Osteocyte (in vitro differentiated cells): Measurements from ENCODE around the gene TRIM9. TPM values are rescaled to one million over a fixed set of nuclear protein-coding genes. Genes with fewer than 3 reads are reported as not detected.

ENCODE experiments used
- DNase-seq: peaks from one replicate; pipeline ENCODE4 v3.0.0; 2021; ENCODE audit warnings: mixed read lengths; ENCODE audit not compliant: unreplicated experiment; ENCODE audit errors: extremely low spot score
- H3K27ac Mint-ChIP-seq: one replicate; pipeline ENCODE4 v1.8.0; 2021; ENCODE audit warnings: mild to moderate bottlenecking, mixed read lengths; ENCODE audit not compliant: unreplicated experiment
- H3K27me3 Mint-ChIP-seq: one replicate; pipeline ENCODE4 v1.8.0; 2021; ENCODE audit warnings: mixed read lengths; ENCODE audit not compliant: unreplicated experiment
- H3K36me3 Mint-ChIP-seq: one replicate; pipeline ENCODE4 v1.8.0; 2021; ENCODE audit warnings: mixed read lengths; ENCODE audit not compliant: unreplicated experiment
- H3K4me1 Mint-ChIP-seq: one replicate; pipeline ENCODE4 v1.8.0; 2021; ENCODE audit warnings: mixed read lengths; ENCODE audit not compliant: unreplicated experiment
- H3K4me3 Mint-ChIP-seq: one replicate; pipeline ENCODE4 v1.8.0; 2021; ENCODE audit warnings: mild to moderate bottlenecking, moderate library complexity, mixed read lengths; ENCODE audit not compliant: unreplicated experiment
- H3K9me3 Mint-ChIP-seq: one replicate; pipeline ENCODE4 v1.8.0; 2021; ENCODE audit warnings: mixed read lengths; ENCODE audit not compliant: unreplicated experiment
- total RNA-seq: library from RNA; stranded (reverse); gene quantifications from 2 replicates; pipeline ENCODE4 v1.2.1, GENCODE V29; 2021
- TF ChIP-seq, protein P1 (sequence below): fragments of 200-600 bp; sonication (generic); IDR thresholded peaks from 2 replicates; pipeline ENCODE4 v1.5.0; 2021; ENCODE audit warnings: antibody characterized with exemption, mild to moderate bottlenecking, moderate library complexity

TRIM9 gene
- total RNA-seq, 1 donor from 2014 or later, result 4.8 TPM

DNA sequence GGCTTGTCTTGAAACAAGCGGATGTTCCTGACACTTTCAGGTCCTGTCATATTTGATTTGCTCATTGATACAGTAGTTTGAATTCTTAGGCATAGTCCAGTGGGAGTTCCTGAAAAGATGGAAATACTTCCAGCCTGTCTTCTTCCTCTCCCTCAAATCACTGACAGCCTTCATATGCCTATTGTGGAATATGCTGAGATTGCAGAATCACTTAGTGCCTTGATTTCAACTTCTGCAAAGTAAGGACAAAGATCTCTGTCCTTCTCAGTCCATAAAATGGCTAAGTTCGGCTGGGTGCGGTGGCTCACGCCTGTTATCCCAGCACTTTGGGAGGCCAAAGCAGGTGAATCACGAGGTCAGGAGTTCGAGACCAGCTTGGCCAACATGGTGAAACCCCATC lies 143.9 kb downstream of the TRIM9 start:
- no peaks in the 10 kb centered on the region for H3K9me3 Mint-ChIP-seq
- H3K27me3 Mint-ChIP-seq, result no peaks in the 10 kb centered on the region
- peaks cover 28% of the 10 kb centered on the region for H3K4me1 Mint-ChIP-seq
- no peak overlapping the region for H3K4me3 Mint-ChIP-seq
- no peak for DNase-seq
- H3K36me3 Mint-ChIP-seq, result no peaks in the 10 kb centered on the region
- no peak overlapping the region for H3K27ac Mint-ChIP-seq
- TF ChIP-seq, protein P1, sequence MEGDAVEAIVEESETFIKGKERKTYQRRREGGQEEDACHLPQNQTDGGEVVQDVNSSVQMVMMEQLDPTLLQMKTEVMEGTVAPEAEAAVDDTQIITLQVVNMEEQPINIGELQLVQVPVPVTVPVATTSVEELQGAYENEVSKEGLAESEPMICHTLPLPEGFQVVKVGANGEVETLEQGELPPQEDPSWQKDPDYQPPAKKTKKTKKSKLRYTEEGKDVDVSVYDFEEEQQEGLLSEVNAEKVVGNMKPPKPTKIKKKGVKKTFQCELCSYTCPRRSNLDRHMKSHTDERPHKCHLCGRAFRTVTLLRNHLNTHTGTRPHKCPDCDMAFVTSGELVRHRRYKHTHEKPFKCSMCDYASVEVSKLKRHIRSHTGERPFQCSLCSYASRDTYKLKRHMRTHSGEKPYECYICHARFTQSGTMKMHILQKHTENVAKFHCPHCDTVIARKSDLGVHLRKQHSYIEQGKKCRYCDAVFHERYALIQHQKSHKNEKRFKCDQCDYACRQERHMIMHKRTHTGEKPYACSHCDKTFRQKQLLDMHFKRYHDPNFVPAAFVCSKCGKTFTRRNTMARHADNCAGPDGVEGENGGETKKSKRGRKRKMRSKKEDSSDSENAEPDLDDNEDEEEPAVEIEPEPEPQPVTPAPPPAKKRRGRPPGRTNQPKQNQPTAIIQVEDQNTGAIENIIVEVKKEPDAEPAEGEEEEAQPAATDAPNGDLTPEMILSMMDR, result no peak

DNA sequence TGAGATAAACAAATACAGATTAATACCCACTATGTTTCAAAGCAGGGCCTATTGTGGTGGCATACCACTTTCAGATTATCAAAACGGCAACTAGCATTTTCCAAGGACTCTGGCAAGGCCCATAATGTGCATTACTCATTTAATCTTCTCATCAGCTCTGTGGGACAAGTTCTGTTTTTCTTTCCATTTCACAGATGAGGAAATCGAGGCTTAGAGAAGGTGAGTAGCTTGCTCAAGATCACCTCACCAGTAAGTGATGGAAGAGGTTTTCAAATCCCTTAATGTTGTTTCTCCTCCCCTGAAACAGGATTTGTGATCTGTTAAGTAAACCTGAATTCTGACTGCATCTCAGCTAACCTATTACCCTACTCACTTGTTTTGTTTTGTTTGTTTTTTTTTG lies 146.7 kb downstream of the TRIM9 start:
- H3K4me3 Mint-ChIP-seq, result no peak overlapping the region
- no peaks in the 10 kb centered on the region for H3K9me3 Mint-ChIP-seq
- TF ChIP-seq, protein P1, result no peak

DNA sequence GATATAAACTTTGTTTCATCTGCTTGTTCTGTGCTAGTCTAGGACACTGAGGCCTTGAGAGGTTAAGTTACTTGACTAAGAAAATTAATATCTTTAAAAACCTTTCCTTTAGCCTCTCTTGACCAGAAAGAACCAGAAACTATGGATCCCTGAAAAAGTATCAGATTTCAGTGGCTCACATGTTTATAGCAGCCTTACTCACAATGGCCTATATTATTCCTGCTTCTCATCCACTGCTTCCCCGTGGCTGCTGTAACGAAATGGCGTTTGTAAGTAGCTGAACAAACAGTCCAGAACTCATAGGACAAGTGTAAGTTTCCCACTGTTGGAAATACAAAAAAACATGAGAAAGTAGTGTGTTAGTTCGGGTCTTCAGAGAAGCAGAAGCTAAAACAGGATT lies 147.5 kb downstream of the TRIM9 start:
- Mint-ChIP-seq H3K27ac (peak overlapping the region; percentile 15), H3K36me3 (no peaks in the 10 kb centered on the region), H3K9me3 (no peaks in the 10 kb centered on the region), H3K27me3 (no peaks in the 10 kb centered on the region), H3K4me3 (no peak overlapping the region), H3K4me1 (peaks cover 30% of the 10 kb centered on the region)
- no peak for DNase-seq
- TF ChIP-seq, protein P1, result no peak

More for the DNA sequence above, 146.7 kb downstream of the TRIM9 start:
- DNase-seq, result no peak
- no peak overlapping the region for H3K27ac Mint-ChIP-seq
- H3K4me1 Mint-ChIP-seq, result peaks cover 26% of the 10 kb centered on the region
- H3K27me3 Mint-ChIP-seq, result no peaks in the 10 kb centered on the region
- H3K36me3 Mint-ChIP-seq, result no peaks in the 10 kb centered on the region

DNA sequence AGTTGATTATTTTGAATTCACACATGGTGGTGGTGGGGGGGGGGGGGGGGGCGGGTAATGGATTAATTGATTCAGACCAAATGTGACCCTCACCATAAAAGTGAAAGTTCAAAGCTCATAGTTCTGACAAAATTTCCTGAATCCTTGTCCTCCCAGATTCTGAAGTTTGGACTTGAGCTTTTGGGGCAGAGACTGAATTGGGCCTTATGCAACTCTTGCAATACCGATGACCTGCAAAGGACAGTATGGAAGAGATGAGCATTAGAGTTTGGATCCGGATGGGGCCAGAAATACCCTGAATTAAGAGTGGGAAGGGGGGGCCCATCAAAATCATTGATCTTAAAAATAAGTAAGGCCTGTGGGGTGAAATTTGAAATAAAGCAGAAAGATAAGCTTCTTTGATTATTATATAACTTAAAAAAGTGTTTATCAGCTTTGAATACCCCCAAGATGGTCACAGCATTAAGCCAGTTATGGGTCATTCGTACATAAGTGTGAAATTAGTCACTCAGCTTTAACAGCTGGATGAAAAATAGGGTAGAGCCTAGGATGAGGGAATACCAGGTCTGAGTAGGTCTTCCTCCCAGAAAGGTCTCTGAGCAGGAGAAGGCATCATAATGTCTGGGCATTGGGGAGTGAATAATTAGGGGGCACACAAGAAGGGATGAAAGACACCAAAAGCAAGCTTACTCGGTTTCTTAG lies 148.5 kb downstream of the TRIM9 start:
- H3K27me3 Mint-ChIP-seq, result no peaks in the 10 kb centered on the region
- DNase-seq, result no peak
- H3K9me3 Mint-ChIP-seq, result no peaks in the 10 kb centered on the region
- TF ChIP-seq, protein P1, result no peak
- H3K4me1 Mint-ChIP-seq, result peaks cover 29% of the 10 kb centered on the region
- no peak overlapping the region for H3K4me3 Mint-ChIP-seq
- H3K27ac Mint-ChIP-seq, result no peak overlapping the region
- H3K36me3 Mint-ChIP-seq, result no peaks in the 10 kb centered on the region

DNA sequence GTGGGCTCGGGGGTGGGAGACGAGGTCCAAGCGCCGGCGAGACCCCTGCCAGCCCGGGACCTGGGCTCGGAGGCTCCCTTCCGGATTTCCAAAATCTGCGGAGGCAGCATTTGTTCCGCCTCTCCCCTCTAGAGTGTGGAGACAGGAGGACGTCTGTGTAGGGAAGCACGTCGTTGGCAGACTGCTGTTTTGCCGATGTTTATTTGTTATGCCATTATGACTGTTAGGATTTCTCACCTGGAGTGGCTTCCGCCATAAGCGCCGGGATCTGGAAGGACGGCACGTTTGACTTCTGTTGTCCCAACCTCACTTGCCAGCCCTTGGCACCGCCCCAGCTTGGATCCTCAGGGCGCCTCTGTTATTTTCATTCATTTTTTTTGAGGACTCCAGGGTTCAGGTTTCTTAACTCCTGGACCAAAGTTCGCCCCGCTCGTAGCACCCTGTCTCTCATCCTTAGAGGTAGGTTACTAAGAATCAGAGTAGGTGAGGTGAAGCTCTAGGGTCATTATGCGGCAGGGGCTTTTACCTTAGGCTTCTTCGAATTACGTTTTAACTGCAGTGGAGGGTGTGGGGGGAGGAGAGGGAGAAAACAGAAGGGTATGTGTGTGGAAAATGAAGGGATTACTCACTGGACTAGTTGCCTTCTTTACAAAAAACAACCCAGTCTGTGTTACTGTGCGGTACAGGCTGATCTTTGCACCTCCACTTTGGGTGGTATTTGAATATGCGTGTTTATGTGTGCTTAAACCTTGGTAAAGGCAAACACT lies 150.1 kb downstream of the TRIM9 start:
- Mint-ChIP-seq H3K4me1 (peaks cover 36% of the 10 kb centered on the region), H3K27ac (peak overlapping the region; percentile 66), H3K27me3 (no peaks in the 10 kb centered on the region), H3K36me3 (no peaks in the 10 kb centered on the region), H3K4me3 (peak overlapping the region; percentile 79), H3K9me3 (no peaks in the 10 kb centered on the region)
- no peak for DNase-seq
- TF ChIP-seq, protein P1, result no peak
